Measurements from ENCODE around the gene DCAF8L1.
"Not testable (repeated sequence)": the region's sequence is repeated elsewhere in the genome, so short reads cannot be mapped to it uniquely, and the experiment has no call there.

Gene DCAF8L1

DNA sequence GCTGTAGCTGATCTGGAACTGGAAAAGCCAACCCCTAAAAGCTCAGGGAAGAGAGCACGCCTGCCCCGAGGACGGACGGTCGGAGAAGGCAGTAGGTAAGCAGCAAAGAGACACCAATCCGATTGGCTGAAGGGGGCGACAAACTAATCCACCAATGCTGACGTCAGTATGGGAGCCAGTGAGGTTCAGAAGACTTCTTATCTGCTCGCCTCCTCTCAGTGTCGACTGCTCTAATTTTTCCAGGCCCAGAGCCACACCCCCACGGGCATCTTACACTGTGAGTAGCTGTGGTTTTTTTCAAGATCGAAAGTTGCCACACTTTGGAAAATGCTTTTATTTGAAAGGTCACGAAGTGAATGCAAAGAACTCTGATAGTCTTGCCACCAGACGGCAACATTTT is at the start of gene DCAF8L1:
Gene DCAF8L1 (minus strand): TSS at position 101 of the 400 bp plus-strand sequence. CDS start 115 bp downstream, outside the sequence.
- no peak within 1 kb of the TSS for H2AFZ ChIP-seq (ENCODE audit: low read length, unreplicated experiment)
- H3K4me1 ChIP-seq (ENCODE audit: control insufficient read depth, insufficient read depth, low read length, unreplicated experiment): no peaks in the 10 kb centered on the region
- H3K4me3 ChIP-seq (ENCODE audit: low read depth, low read length): no peak within 1 kb of the TSS
- no peaks in the 10 kb centered on the region for H3K79me2 ChIP-seq (ENCODE audit: control insufficient read depth, insufficient read depth, low read length, unreplicated experiment)
- H3K27me3 ChIP-seq (ENCODE audit: insufficient read depth, low read length): no peaks in the 10 kb centered on the region
- no peaks in the 10 kb centered on the region for H3K36me3 ChIP-seq (ENCODE audit: insufficient read depth, low read length)
- H3K27ac ChIP-seq (ENCODE audit: low read depth, low read length): no peak within 1 kb of the TSS

DNA sequence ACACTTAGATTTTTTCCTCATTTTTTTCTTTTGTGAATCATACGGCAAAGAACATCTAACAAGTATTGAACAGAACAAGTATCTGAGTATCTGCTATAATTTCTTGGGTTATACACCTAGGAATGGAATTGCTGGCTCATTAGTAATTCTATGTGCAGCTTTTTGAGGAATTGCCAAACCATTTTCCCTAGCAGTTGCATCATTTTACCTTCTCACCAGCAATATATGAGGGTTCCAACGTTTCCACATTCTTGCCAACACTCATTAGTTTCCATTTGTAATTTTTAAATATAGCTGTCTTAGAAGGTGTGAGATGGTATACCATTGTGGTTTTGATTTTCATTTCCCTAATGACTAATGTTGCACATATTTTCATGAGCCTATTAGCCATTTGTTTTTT is 41.1 kb upstream of the DCAF8L1 start:
- Histone ChIP-seq H3K4me1 (ENCODE audit: control insufficient read depth, insufficient read depth, low read length, unreplicated experiment) (no peaks in the 10 kb centered on the region), H3K79me2 (ENCODE audit: control insufficient read depth, insufficient read depth, low read length, unreplicated experiment) (no peaks in the 10 kb centered on the region), H3K27me3 (ENCODE audit: insufficient read depth, low read length) (no peaks in the 10 kb centered on the region), H3K36me3 (ENCODE audit: insufficient read depth, low read length) (no peaks in the 10 kb centered on the region), H2AFZ (ENCODE audit: low read length, unreplicated experiment) (no peak overlapping the region), H3K4me3 (ENCODE audit: low read depth, low read length) (no peak overlapping the region), H3K27ac (ENCODE audit: low read depth, low read length) (no peak overlapping the region)

DNA sequence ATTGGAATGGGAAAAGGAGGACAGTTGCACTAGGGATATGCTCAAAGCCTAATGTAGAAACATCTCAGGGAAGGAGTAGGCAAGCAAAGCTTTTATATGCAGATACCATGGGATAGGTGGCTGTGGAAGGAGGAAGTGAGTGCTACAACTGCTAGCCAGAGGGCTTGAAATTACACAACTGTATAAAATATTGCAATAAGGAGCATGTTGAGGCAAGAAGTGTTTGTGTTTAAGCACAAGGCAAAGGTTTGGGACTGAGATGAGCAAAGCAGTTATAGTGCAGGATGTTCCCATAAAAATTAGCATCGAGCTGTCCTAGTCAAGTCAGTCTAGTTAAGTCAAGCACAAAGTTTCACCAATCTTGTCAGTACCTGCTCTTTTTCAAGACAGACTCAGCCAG is 35.6 kb upstream of the DCAF8L1 start:
- H2AFZ ChIP-seq (ENCODE audit: low read length, unreplicated experiment): no peak overlapping the region
- no peak overlapping the region for H3K4me3 ChIP-seq (ENCODE audit: low read depth, low read length)
- H3K27me3 ChIP-seq (ENCODE audit: insufficient read depth, low read length): no peaks in the 10 kb centered on the region
- H3K4me1 ChIP-seq (ENCODE audit: control insufficient read depth, insufficient read depth, low read length, unreplicated experiment): no peaks in the 10 kb centered on the region
- H3K36me3 ChIP-seq (ENCODE audit: insufficient read depth, low read length): no peaks in the 10 kb centered on the region
- no peak overlapping the region for H3K27ac ChIP-seq (ENCODE audit: low read depth, low read length)
- H3K79me2 ChIP-seq (ENCODE audit: control insufficient read depth, insufficient read depth, low read length, unreplicated experiment): no peaks in the 10 kb centered on the region

DNA sequence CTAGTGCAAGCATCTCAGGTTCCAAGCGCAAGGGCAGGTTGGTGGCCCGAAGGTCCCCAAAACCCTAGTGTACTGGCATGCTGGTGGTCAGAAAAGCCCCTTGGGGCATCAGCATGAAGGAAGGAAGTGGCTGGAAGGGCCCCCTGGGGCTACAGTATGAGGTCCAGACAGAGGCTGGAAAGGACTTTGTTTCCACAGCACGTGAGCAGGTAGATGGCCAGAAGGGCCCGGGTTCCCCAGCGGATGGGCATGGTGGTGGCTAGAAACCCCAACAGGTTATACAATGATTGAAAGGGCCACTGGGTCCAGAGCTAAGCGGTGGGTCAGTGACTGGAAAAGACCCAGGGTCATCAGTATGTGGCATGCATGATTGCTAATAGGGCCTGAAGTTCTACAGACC is 34.7 kb upstream of the DCAF8L1 start:
- H3K4me3 ChIP-seq (ENCODE audit: low read depth, low read length): no peak overlapping the region
- no peaks in the 10 kb centered on the region for H3K4me1 ChIP-seq (ENCODE audit: control insufficient read depth, insufficient read depth, low read length, unreplicated experiment)
- H3K27ac ChIP-seq (ENCODE audit: low read depth, low read length): no peak overlapping the region
- no peaks in the 10 kb centered on the region for H3K36me3 ChIP-seq (ENCODE audit: insufficient read depth, low read length)
- no peaks in the 10 kb centered on the region for H3K79me2 ChIP-seq (ENCODE audit: control insufficient read depth, insufficient read depth, low read length, unreplicated experiment)
- no peak overlapping the region for H2AFZ ChIP-seq (ENCODE audit: low read length, unreplicated experiment)
- H3K27me3 ChIP-seq (ENCODE audit: insufficient read depth, low read length): no peaks in the 10 kb centered on the region

DNA sequence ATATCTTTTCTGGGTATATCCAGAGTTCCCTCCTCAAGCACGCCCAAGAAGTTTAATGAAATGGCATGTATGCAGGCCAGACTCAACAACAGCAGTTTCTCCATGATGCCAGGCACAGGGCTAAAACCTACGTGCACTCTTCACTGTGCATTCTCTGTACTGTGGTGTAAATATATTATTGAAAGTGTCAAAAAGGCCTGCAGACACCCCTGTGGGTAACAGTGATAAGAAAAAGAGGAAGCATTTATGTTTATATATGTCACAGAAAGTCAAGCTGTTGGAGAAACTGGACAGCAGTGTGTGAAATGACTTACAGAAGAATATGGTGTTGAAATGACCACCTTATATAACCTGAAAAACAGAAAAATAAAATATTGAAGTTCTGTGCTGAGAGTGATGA is 29.6 kb upstream of the DCAF8L1 start:
- H3K4me1 ChIP-seq (ENCODE audit: control insufficient read depth, insufficient read depth, low read length, unreplicated experiment): no peaks in the 10 kb centered on the region
- no peaks in the 10 kb centered on the region for H3K79me2 ChIP-seq (ENCODE audit: control insufficient read depth, insufficient read depth, low read length, unreplicated experiment)
- H2AFZ ChIP-seq (ENCODE audit: low read length, unreplicated experiment): no peak overlapping the region
- H3K36me3 ChIP-seq (ENCODE audit: insufficient read depth, low read length): no peaks in the 10 kb centered on the region
- no peak overlapping the region for H3K4me3 ChIP-seq (ENCODE audit: low read depth, low read length)
- H3K27me3 ChIP-seq (ENCODE audit: insufficient read depth, low read length): no peaks in the 10 kb centered on the region
- H3K27ac ChIP-seq (ENCODE audit: low read depth, low read length): no peak overlapping the region

DNA sequence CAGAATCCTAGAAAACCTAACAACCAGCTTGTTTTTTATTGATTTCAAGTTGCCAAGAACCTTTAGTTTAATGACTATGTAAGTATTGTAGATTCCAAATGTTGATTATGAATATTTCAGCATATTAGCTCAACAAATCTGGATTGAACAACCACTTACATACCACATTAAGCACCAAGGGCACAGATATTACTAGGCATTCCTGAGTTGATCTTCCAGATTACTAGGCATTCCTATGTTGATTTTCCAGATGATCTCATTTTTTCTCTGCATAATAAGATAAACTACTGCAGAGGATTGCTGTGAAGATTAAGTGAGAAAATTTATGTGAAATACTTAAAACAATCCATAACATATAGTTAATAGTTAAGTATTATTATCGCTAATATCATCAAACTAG is 17.4 kb upstream of the DCAF8L1 start:
- H3K4me1 ChIP-seq (ENCODE audit: control insufficient read depth, insufficient read depth, low read length, unreplicated experiment): no peaks in the 10 kb centered on the region
- no peaks in the 10 kb centered on the region for H3K36me3 ChIP-seq (ENCODE audit: insufficient read depth, low read length)
- no peaks in the 10 kb centered on the region for H3K79me2 ChIP-seq (ENCODE audit: control insufficient read depth, insufficient read depth, low read length, unreplicated experiment)
- H3K27me3 ChIP-seq (ENCODE audit: insufficient read depth, low read length): no peaks in the 10 kb centered on the region
- H2AFZ ChIP-seq (ENCODE audit: low read length, unreplicated experiment): no peak overlapping the region
- H3K4me3 ChIP-seq (ENCODE audit: low read depth, low read length): no peak overlapping the region
- no peak overlapping the region for H3K27ac ChIP-seq (ENCODE audit: low read depth, low read length)

DNA sequence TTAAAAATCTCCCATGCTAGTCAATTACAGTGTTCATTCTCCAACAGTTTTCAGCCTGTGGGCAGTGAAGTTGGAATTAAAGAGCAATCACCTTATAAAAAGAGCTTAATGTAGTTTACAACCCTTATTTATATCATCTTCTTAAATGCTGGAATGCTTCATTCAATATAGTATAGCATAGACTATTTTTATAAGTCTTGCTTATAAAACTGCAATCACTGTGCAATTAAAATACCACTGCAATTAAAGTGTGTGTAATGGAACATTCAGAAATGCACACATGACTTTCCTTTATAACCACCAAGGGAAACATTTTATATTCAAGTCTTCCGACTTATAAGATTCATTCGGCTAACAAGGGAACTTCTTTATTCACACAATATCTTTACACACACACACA is 16.4 kb upstream of the DCAF8L1 start:
- Histone ChIP-seq H3K27me3 (ENCODE audit: insufficient read depth, low read length) (no peaks in the 10 kb centered on the region), H3K27ac (ENCODE audit: low read depth, low read length) (no peak overlapping the region), H3K4me1 (ENCODE audit: control insufficient read depth, insufficient read depth, low read length, unreplicated experiment) (no peaks in the 10 kb centered on the region), H3K79me2 (ENCODE audit: control insufficient read depth, insufficient read depth, low read length, unreplicated experiment) (no peaks in the 10 kb centered on the region), H3K4me3 (ENCODE audit: low read depth, low read length) (no peak overlapping the region), H2AFZ (ENCODE audit: low read length, unreplicated experiment) (no peak overlapping the region), H3K36me3 (ENCODE audit: insufficient read depth, low read length) (no peaks in the 10 kb centered on the region)

DNA sequence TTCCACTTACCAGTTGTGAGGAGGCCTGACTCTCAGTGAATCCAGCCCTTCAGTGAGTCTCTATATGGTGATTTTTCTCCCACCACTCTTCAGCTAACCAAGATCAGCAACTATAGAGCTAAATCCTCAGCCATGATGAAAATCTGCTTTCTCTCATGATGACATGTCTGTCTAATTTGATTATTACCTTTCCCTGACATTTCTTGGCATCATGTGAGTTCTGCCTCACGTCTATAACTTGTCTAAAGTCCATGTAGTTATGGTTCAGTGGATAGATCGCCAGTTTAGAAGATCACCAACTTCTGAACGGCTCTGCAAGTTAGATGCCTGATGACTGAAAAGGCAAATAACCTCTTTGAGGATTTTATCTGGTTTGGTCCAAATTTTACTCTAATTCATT is 14.9 kb upstream of the DCAF8L1 start:
- no peaks in the 10 kb centered on the region for H3K4me1 ChIP-seq (ENCODE audit: control insufficient read depth, insufficient read depth, low read length, unreplicated experiment)
- H3K36me3 ChIP-seq (ENCODE audit: insufficient read depth, low read length): no peaks in the 10 kb centered on the region
- no peak overlapping the region for H3K4me3 ChIP-seq (ENCODE audit: low read depth, low read length)
- H3K27ac ChIP-seq (ENCODE audit: low read depth, low read length): no peak overlapping the region
- H3K79me2 ChIP-seq (ENCODE audit: control insufficient read depth, insufficient read depth, low read length, unreplicated experiment): no peaks in the 10 kb centered on the region
- H2AFZ ChIP-seq (ENCODE audit: low read length, unreplicated experiment): no peak overlapping the region
- H3K27me3 ChIP-seq (ENCODE audit: insufficient read depth, low read length): no peaks in the 10 kb centered on the region

DNA sequence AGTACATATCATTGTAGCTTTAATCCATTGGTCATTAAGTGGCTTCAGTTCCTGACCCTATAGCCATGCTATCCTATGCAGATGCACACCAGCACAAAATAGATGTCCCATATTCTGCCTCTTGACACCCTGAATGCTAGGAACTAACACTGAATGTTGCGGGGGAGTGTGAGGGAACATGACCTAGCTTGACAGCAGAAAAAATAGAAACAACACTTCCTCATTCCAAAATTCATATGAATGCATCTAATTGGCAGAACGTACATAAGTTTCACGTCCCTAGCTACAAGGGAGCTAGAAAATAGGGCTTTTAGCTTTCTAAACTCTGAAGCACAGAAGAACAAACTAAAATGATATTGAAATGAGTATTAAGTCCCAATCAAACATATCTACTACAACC is 14.4 kb upstream of the DCAF8L1 start:
- Histone ChIP-seq H3K27me3 (ENCODE audit: insufficient read depth, low read length) (no peaks in the 10 kb centered on the region), H3K27ac (ENCODE audit: low read depth, low read length) (no peak overlapping the region), H3K4me3 (ENCODE audit: low read depth, low read length) (no peak overlapping the region), H3K36me3 (ENCODE audit: insufficient read depth, low read length) (no peaks in the 10 kb centered on the region), H3K4me1 (ENCODE audit: control insufficient read depth, insufficient read depth, low read length, unreplicated experiment) (no peaks in the 10 kb centered on the region), H3K79me2 (ENCODE audit: control insufficient read depth, insufficient read depth, low read length, unreplicated experiment) (no peaks in the 10 kb centered on the region), H2AFZ (ENCODE audit: low read length, unreplicated experiment) (no peak overlapping the region)

DNA sequence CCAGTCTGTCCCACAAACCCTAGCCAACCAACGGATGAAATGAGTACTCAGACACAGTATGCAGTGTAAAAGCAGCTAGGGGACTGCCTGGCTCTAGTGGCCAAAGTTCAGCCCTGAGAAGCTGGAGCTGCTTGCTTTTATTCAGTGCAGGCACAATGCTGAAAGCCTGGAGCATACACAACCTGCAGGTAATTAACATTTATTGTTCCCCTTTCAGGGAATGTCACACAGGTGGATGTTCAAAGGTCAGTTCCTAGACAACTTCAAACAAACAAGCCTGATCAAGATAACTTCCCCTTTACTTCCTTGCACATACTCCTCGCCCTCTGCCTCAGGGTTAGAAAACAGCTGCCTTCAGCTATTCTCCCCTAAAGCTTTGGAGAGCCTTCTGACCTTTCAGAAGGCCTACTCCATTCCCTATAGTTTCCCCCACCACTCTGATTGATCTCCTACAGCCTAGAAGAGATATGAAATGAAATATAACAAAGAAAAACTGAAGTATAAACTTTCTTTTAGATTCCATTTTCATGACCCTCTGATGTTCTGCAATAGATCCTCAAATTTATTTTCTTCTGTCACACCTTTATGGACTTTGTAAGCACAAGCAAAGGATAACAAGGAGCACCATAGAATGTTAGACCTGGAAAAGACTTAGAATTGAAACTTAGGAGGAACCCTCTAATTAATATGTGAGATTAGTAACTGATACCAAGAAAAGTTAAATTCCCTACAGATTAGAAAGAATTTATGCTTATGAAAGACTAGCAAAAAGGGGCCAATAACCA is 6.8 kb upstream of the DCAF8L1 start:
- H3K27ac ChIP-seq (ENCODE audit: low read depth, low read length): no peak overlapping the region

DNA sequence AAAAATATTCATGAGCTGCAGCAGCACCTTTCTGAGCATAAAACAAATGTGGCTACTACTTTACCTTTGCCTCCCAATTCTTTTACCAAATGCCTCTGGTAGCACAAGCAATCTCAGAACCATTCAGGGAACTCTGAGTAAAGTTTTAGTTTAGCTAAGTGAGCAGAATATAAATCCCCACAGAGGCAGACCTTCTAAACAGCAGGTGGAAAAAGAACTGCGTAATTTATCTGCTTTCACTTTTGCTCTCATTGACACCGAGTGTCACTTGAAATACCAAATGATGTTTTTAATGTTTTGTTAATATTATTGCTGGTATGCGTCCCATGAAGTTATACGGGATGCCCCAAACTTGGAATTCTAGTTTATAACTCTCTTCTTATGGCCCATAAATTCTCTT is 4.3 kb downstream of the DCAF8L1 start:
- H3K27ac ChIP-seq (ENCODE audit: low read depth, low read length); H2AFZ ChIP-seq (ENCODE audit: low read length, unreplicated experiment); H3K36me3 ChIP-seq (ENCODE audit: insufficient read depth, low read length); H3K79me2 ChIP-seq (ENCODE audit: control insufficient read depth, insufficient read depth, low read length, unreplicated experiment); H3K4me3 ChIP-seq (ENCODE audit: low read depth, low read length); H3K4me1 ChIP-seq (ENCODE audit: control insufficient read depth, insufficient read depth, low read length, unreplicated experiment); H3K27me3 ChIP-seq (ENCODE audit: insufficient read depth, low read length): not testable (repeated sequence)

More for the DNA sequence above, 6.8 kb upstream of the DCAF8L1 start:
- Histone ChIP-seq H3K27me3 (ENCODE audit: insufficient read depth, low read length) (no peaks in the 10 kb centered on the region), H3K79me2 (ENCODE audit: control insufficient read depth, insufficient read depth, low read length, unreplicated experiment) (no peaks in the 10 kb centered on the region), H3K36me3 (ENCODE audit: insufficient read depth, low read length) (no peaks in the 10 kb centered on the region), H3K4me1 (ENCODE audit: control insufficient read depth, insufficient read depth, low read length, unreplicated experiment) (no peaks in the 10 kb centered on the region), H3K4me3 (ENCODE audit: low read depth, low read length) (no peak overlapping the region), H2AFZ (ENCODE audit: low read length, unreplicated experiment) (no peak overlapping the region)
